ENCODE measurements around the gene REEP1. TPM values are rescaled to one million over a fixed set of nuclear protein-coding genes. Genes with fewer than 3 reads are reported as not detected.

Gene REEP1
- total and polyA plus RNA-seq, 9 of the 15 experiments (the other 6 are each of a cell fraction or from before 2014, with no cell fraction given) = 0.11 to 0.67 (median 0.13) TPM

DNA sequence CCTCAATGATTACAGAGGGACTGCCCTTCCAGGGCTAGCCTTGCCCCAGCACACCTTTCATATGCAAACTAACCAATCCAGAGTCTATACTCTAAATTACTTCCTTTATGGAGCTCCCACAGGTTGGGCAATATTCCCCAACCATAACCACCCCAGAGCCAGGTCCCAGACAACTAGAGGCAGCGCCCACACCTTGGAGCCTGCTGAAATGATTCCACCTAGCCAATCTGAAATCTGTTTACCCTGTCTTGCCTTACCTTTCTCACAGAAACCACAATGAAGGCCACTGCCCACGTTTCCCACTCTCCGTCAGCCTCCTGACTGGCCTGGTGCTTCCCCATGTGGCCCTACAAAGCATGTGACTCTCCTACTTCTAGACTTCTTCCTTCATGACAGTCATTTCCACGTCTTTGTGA lies 62.0 kb downstream of the REEP1 start:
- H3K36me3 ChIP-seq (ENCODE audit: control insufficient read depth, insufficient read depth, low read length) = no peaks in the 10 kb centered on the region
- CTCF ChIA-PET (ENCODE audit: low intra/inter-chr PET ratio) = no interaction called here
- H2AFZ ChIP-seq (ENCODE audit: low read depth, low read length) = no peak overlapping the region
- no peak for TF ChIP-seq RNF2 (IDR thresholded peaks at IDR 0.05)
- no peak for TF ChIP-seq PTBP1 (IDR thresholded peaks at IDR 0.05; ENCODE audit: low read depth, low read length)
- TF ChIP-seq DDX20 (tag; IDR thresholded peaks at IDR 0.05; ENCODE audit: low read depth) = no peak
- no peak for TF ChIP-seq JUN (IDR thresholded peaks at IDR 0.05; ENCODE audit: borderline replicate concordance, low read depth, low read length)
- no peak for TF ChIP-seq JUN (CRISPR knock-in tag; IDR thresholded peaks at IDR 0.05; ENCODE audit: borderline replicate concordance)
- TF ChIP-seq, protein P1, sequence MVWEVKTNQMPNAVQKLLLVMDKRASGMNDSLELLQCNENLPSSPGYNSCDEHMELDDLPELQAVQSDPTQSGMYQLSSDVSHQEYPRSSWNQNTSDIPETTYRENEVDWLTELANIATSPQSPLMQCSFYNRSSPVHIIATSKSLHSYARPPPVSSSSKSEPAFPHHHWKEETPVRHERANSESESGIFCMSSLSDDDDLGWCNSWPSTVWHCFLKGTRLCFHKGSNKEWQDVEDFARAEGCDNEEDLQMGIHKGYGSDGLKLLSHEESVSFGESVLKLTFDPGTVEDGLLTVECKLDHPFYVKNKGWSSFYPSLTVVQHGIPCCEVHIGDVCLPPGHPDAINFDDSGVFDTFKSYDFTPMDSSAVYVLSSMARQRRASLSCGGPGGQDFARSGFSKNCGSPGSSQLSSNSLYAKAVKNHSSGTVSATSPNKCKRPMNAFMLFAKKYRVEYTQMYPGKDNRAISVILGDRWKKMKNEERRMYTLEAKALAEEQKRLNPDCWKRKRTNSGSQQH (CRISPR knock-in tag; IDR thresholded peaks at IDR 0.05) = no peak
- no peak for TF ChIP-seq ZBTB7A (IDR thresholded peaks at IDR 0.05; ENCODE audit: borderline replicate concordance, control insufficient read depth, low read depth, low read length)
- TF ChIP-seq, protein P2, sequence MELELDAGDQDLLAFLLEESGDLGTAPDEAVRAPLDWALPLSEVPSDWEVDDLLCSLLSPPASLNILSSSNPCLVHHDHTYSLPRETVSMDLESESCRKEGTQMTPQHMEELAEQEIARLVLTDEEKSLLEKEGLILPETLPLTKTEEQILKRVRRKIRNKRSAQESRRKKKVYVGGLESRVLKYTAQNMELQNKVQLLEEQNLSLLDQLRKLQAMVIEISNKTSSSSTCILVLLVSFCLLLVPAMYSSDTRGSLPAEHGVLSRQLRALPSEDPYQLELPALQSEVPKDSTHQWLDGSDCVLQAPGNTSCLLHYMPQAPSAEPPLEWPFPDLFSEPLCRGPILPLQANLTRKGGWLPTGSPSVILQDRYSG (tag; conservative IDR thresholded peaks at IDR 0.05; ENCODE audit: low read depth) = no peak
- no peak for TF ChIP-seq SAP30 (IDR thresholded peaks at IDR 0.05; ENCODE audit: borderline replicate concordance, insufficient read depth, low read depth, low read length, poor library complexity, severe bottlenecking)
- TF ChIP-seq HLTF (IDR thresholded peaks at IDR 0.05) = no peak
- TF ChIP-seq SREBF2 (CRISPR knock-in tag; IDR thresholded peaks at IDR 0.05) = no peak
- TF ChIP-seq TARDBP (IDR thresholded peaks at IDR 0.05) = no peak
- TF ChIP-seq POLR2AphosphoS5 (IDR thresholded peaks at IDR 0.05; ENCODE audit: control insufficient read depth, insufficient read depth, low read depth, low read length) = no peak
- no peak for TF ChIP-seq NBN (IDR thresholded peaks at IDR 0.05; ENCODE audit: low read depth)
- TF ChIP-seq, protein P3, sequence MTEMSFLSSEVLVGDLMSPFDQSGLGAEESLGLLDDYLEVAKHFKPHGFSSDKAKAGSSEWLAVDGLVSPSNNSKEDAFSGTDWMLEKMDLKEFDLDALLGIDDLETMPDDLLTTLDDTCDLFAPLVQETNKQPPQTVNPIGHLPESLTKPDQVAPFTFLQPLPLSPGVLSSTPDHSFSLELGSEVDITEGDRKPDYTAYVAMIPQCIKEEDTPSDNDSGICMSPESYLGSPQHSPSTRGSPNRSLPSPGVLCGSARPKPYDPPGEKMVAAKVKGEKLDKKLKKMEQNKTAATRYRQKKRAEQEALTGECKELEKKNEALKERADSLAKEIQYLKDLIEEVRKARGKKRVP (CRISPR knock-in tag; IDR thresholded peaks at IDR 0.05) = no peak
- H3K27me3 ChIP-seq (ENCODE audit: control insufficient read depth in 2 of 2, insufficient read depth in 2 of 2, low read length in 2 of 2) = peaks cover 21 to 33% of the 10 kb centered on the region in 2 experiments
- intact Hi-C loops (cut with micrococcal nuclease) = no loop called here
- no peak for DNase-seq (ENCODE audit: extremely low read depth in 1 of 4, low spot score in 3 of 4)
- H3K9me3 ChIP-seq (replicated peaks; ENCODE audit: control insufficient read depth, insufficient read depth, low read depth, low read length) = no peaks in the 10 kb centered on the region; the same call in 1 of the 2 replicates
- no peak for ATAC-seq
- H3K9me1 ChIP-seq (ENCODE audit: control insufficient read depth, insufficient read depth, low read length) = no peaks in the 10 kb centered on the region
- no peaks in the 10 kb centered on the region for H3K4me1 ChIP-seq (replicated peaks in 1 of 2; ENCODE audit: control insufficient read depth in 2 of 2, insufficient read depth in 2 of 2, low read length in 2 of 2)
- no TSS peak for BruUV-seq (replicated peaks)
- no peaks in the 10 kb centered on the region for H3K79me2 ChIP-seq (ENCODE audit: control insufficient read depth, insufficient read depth, low read length)
- WGBS (ENCODE audit: insufficient coverage, low coverage, missing lambda C conversion rate) = 24% methylated on average over 4 of the region's 4 CpGs
- H3K27ac ChIP-seq (ENCODE audit: extremely low read depth, low read depth, low read length) = no peak overlapping the region
- POLR2A ChIA-PET = interaction anchor here (0.5 kb wide), 1 partner anchor 90 kb away, joined by 3 read pairs; no protein-coding TSS in a partner anchor
- in situ Hi-C loops (cut with MboI) = no loop called here
- no peak for FAIRE-seq
- H3K9ac ChIP-seq (ENCODE audit: insufficient read depth in 1 of 2, low read depth in 2 of 2, low read length in 2 of 2) = no peak overlapping the region
- H3K4me3 ChIP-seq = no peak overlapping the region
- 0 out of 2 replicates have a peak, but pooled peaks cover 3% of the 10 kb centered on the region for H4K20me1 ChIP-seq (replicated peaks; ENCODE audit: control insufficient read depth, insufficient read depth, low read length)
- no peak overlapping the region for H3K4me2 ChIP-seq (ENCODE audit: insufficient read depth, low read length)
